Measurements from ENCODE around the gene ZDHHC15. TPM values are rescaled to one million over a fixed set of nuclear protein-coding genes. Genes with fewer than 3 reads are reported as not detected.

Gene ZDHHC15
- total and polyA plus RNA-seq, 2 of the 8 experiments (the other 6 are each of a cell fraction or from before 2014, with no cell fraction given) = 1.7 to 3.5 TPM

- Histone ChIP-seq H3K79me1 (ENCODE audit: low read depth, low read length) (no peaks in the 10 kb centered on the region), H3K4me1 (replicated peaks in 1 of 4; ENCODE audit: control insufficient read depth in 3 of 4, insufficient read depth in 4 of 4, low read length in 3 of 4) (no peaks in the 10 kb centered on the region), H3K4me3 (ENCODE audit: extremely low read depth in 1 of 4, insufficient read depth in 2 of 4, low read depth in 3 of 4, low read length in 4 of 4) (no peak overlapping the region), H3K36me3 (ENCODE audit: control insufficient read depth in 2 of 4, insufficient read depth in 4 of 4, low read length in 3 of 4) (peaks cover 0 to 15% (median 7%) of the 10 kb centered on the region in 4 experiments; a peak in 4 of 8 replicates), H3K79me2 (ENCODE audit: control insufficient read depth in 1 of 2, insufficient read depth in 2 of 2, low read length in 2 of 2) (no peaks in the 10 kb centered on the region), H2BK15ac (ENCODE audit: low read length) (no peak overlapping the region), H3K4me2 (ENCODE audit: insufficient read depth in 1 of 2, low read depth in 2 of 2, low read length in 2 of 2) (no peak overlapping the region), H4K8ac (ENCODE audit: extremely low read depth, insufficient read depth, low read length) (no peak overlapping the region), H4K5ac (ENCODE audit: insufficient read length, low read depth, low read length) (no peak overlapping the region), H3K23me2 (ENCODE audit: low read depth, low read length) (no peaks in the 10 kb centered on the region), H2AFZ (ENCODE audit: low read length) (no peak overlapping the region), H4K20me1 (replicated peaks in 1 of 2; ENCODE audit: control insufficient read depth in 1 of 2, insufficient read depth in 2 of 2, low read length in 2 of 2) (no peaks in the 10 kb centered on the region), H3K4ac (replicated peaks; ENCODE audit: insufficient read length, low read depth, low read length) (no peak overlapping the region), H3K9ac (replicated peaks in 1 of 4; ENCODE audit: extremely low read depth in 1 of 4, low read depth in 3 of 4, low read length in 3 of 4) (no peak overlapping the region), H2BK5ac (ENCODE audit: low read depth, low read length) (no peak overlapping the region), H3K23ac (ENCODE audit: insufficient read length) (no peak overlapping the region), H3K18ac (ENCODE audit: extremely low read depth, low read length) (no peak overlapping the region), H2BK20ac (ENCODE audit: low read length) (no peak overlapping the region), H2AK5ac (ENCODE audit: low read depth, low read length) (no peak overlapping the region), H3K56ac (replicated peaks; ENCODE audit: insufficient read length, low read depth, low read length) (no peak overlapping the region), H3K9me3 (ENCODE audit: insufficient read depth in 2 of 2, low read depth in 1 of 2, low read length in 1 of 2) (peaks cover 5 to 12% of the 10 kb centered on the region in 2 experiments; a peak in 2 of 4 replicates), H3K27me3 (replicated peaks in 1 of 4; ENCODE audit: control insufficient read depth in 3 of 4, extremely low read depth in 1 of 4, insufficient read depth in 3 of 4, low read length in 3 of 4) (no peaks in the 10 kb centered on the region), H3K27ac (ENCODE audit: low read depth, low read length) (no peak overlapping the region), H3K14ac (ENCODE audit: insufficient read length) (no peak overlapping the region), H2BK120ac (replicated peaks; ENCODE audit: low read depth, low read length) (no peak overlapping the region), H2BK12ac (ENCODE audit: low read depth, low read length) (no peak overlapping the region), H4K91ac (replicated peaks; ENCODE audit: insufficient read length, low read length) (no peak overlapping the region)
- WGBS, 2 experiments (ENCODE audit: extremely low coverage in 1 of 2, insufficient coverage in 1 of 2, insufficient read length in 1 of 2, insufficient replicate concordance in 2 of 2, low coverage in 1 of 2, low lambda C conversion rate in 2 of 2, missing lambda C conversion rate in 1 of 2) = 100% methylated on average over 1 of the region's 16 CpGs; no CpG with 5 or more reads in 1 of the 2 experiments
- FAIRE-seq (no peak), DNase-seq (ENCODE audit: low read depth in 1 of 2, low spot score in 2 of 2) (no peak)
- ChIA-PET CTCF (ENCODE audit: partially characterized antibody) (no interaction called here), POLR2A (ENCODE audit: partially characterized antibody) (no interaction called here)
- TF ChIP-seq JUND (IDR thresholded peaks at IDR 0.05; ENCODE audit: low read length) = no peak
- TF ChIP-seq GTF2F1 (IDR thresholded peaks at IDR 0.05; ENCODE audit: borderline replicate concordance, low read depth, low read length) = no peak
- no peak for TF ChIP-seq SP1 (IDR thresholded peaks at IDR 0.05; ENCODE audit: low read depth, low read length)
- TF ChIP-seq CBX8 (IDR thresholded peaks at IDR 0.05; ENCODE audit: borderline replicate concordance, low read depth, low read length) = no peak
- TF ChIP-seq JUN (IDR thresholded peaks at IDR 0.05; ENCODE audit: low read depth, low read length) = no peak
- TF ChIP-seq SIN3A (conservative IDR thresholded peaks at IDR 0.05 in 1 of 2, IDR thresholded peaks at IDR 0.05 in 1 of 2; ENCODE audit: low read depth in 1 of 2, low read length in 2 of 2) = no peak
- no peak for TF ChIP-seq BCL11A (IDR thresholded peaks at IDR 0.05; ENCODE audit: low read depth in 2 of 2, low read length in 2 of 2)
- TF ChIP-seq EP300 (IDR thresholded peaks at IDR 0.05; ENCODE audit: borderline replicate concordance in 1 of 2, low read depth in 2 of 2, low read length in 2 of 2) = no peak
- TF ChIP-seq SUZ12 (IDR thresholded peaks at IDR 0.05; ENCODE audit: low read length) = no peak
- no peak for TF ChIP-seq SRF (IDR thresholded peaks at IDR 0.05; ENCODE audit: low read depth, low read length)
- no peak for TF ChIP-seq CHD2 (IDR thresholded peaks at IDR 0.05; ENCODE audit: low read length)
- TF ChIP-seq POLR2A (IDR thresholded peaks at IDR 0.05; ENCODE audit: control extremely low read depth in 1 of 2, low read depth in 2 of 2, low read length in 2 of 2) = no peak
- no peak for TF ChIP-seq PHF8 (conservative IDR thresholded peaks at IDR 0.05; ENCODE audit: low read depth, low read length)
- TF ChIP-seq HDAC6 (IDR thresholded peaks at IDR 0.05; ENCODE audit: low read depth, low read length) = no peak
- TF ChIP-seq POU5F1 (IDR thresholded peaks at IDR 0.05; ENCODE audit: low read depth, low read length) = no peak
- no peak for TF ChIP-seq GABPA (IDR thresholded peaks at IDR 0.05; ENCODE audit: borderline replicate concordance, insufficient read depth, low read length)
These were observed 195.2 kb downstream of the ZDHHC15 start for GRCh38 chrX:75327607-75328006.

Measured in H1 (cell line).